ENCODE results near the gene PITPNM2. TPM values are rescaled to one million over a fixed set of nuclear protein-coding genes. Genes with fewer than 3 reads are reported as not detected.
A peak's percentile ranks its signal among the peaks of the same experiment; 100 is the strongest.

The PITPNM2 gene
- total and polyA plus RNA-seq, 9 of the 15 experiments (the other 6 are each of a cell fraction or from before 2014, with no cell fraction given) = 0.03 to 10.8 (median 2.9) TPM

- no peak for TF ChIP-seq ZNF384 (IDR thresholded peaks at IDR 0.05; ENCODE audit: low read depth, low read length)
- TF ChIP-seq EZH2 (IDR thresholded peaks at IDR 0.05; ENCODE audit: borderline replicate concordance, low read depth, low read length) = no peak
- no peak for TF ChIP-seq THRAP3 (IDR thresholded peaks at IDR 0.05; ENCODE audit: borderline replicate concordance)
- peak; percentile 45 for TF ChIP-seq PRDM10 (IDR thresholded peaks at IDR 0.05; ENCODE audit: partially characterized antibody)
- no peak; the same call in 1 of the 2 replicates for TF ChIP-seq TARDBP (IDR thresholded peaks at IDR 0.05)
- TF ChIP-seq, protein P1, sequence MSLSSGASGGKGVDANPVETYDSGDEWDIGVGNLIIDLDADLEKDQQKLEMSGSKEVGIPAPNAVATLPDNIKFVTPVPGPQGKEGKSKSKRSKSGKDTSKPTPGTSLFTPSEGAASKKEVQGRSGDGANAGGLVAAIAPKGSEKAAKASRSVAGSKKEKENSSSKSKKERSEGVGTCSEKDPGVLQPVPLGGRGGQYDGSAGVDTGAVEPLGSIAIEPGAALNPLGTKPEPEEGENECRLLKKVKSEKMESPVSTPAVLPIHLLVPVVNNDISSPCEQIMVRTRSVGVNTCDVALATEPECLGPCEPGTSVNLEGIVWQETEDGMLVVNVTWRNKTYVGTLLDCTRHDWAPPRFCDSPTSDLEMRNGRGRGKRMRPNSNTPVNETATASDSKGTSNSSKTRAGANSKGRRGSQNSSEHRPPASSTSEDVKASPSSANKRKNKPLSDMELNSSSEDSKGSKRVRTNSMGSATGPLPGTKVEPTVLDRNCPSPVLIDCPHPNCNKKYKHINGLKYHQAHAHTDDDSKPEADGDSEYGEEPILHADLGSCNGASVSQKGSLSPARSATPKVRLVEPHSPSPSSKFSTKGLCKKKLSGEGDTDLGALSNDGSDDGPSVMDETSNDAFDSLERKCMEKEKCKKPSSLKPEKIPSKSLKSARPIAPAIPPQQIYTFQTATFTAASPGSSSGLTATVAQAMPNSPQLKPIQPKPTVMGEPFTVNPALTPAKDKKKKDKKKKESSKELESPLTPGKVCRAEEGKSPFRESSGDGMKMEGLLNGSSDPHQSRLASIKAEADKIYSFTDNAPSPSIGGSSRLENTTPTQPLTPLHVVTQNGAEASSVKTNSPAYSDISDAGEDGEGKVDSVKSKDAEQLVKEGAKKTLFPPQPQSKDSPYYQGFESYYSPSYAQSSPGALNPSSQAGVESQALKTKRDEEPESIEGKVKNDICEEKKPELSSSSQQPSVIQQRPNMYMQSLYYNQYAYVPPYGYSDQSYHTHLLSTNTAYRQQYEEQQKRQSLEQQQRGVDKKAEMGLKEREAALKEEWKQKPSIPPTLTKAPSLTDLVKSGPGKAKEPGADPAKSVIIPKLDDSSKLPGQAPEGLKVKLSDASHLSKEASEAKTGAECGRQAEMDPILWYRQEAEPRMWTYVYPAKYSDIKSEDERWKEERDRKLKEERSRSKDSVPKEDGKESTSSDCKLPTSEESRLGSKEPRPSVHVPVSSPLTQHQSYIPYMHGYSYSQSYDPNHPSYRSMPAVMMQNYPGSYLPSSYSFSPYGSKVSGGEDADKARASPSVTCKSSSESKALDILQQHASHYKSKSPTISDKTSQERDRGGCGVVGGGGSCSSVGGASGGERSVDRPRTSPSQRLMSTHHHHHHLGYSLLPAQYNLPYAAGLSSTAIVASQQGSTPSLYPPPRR (CRISPR knock-in tag; IDR thresholded peaks at IDR 0.05; ENCODE audit: borderline replicate concordance) = no peak
- TF ChIP-seq MAZ (CRISPR knock-in tag; conservative IDR thresholded peaks at IDR 0.05 in 1 of 2, IDR thresholded peaks at IDR 0.05 in 1 of 2) = peak in 1 of 2 experiments; percentile 53; a peak in 1 of 4 replicates
- TF ChIP-seq, protein P2, sequence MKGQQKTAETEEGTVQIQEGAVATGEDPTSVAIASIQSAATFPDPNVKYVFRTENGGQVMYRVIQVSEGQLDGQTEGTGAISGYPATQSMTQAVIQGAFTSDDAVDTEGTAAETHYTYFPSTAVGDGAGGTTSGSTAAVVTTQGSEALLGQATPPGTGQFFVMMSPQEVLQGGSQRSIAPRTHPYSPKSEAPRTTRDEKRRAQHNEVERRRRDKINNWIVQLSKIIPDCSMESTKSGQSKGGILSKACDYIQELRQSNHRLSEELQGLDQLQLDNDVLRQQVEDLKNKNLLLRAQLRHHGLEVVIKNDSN (CRISPR knock-in tag; IDR thresholded peaks at IDR 0.05) = no peak
- no peak for TF ChIP-seq E2F8 (IDR thresholded peaks at IDR 0.05; ENCODE audit: low read depth, partially characterized antibody)
- TF ChIP-seq ZKSCAN1 (IDR thresholded peaks at IDR 0.05; ENCODE audit: low read depth, low read length) = no peak
- TF ChIP-seq MLLT1 (IDR thresholded peaks at IDR 0.05) = no peak
- TF ChIP-seq IRF2 (CRISPR knock-in tag; IDR thresholded peaks at IDR 0.05) = no peak
Measured at GRCh38 chr12:123126294-123127181, 24.4 kb downstream of the PITPNM2 start (continued).

Measured in K562 (cell line).